ENCODE results near the gene FMN1.
"Not testable (repeated sequence)": the region's sequence is repeated elsewhere in the genome, so short reads cannot be mapped to it uniquely, and the experiment has no call there.

Gene FMN1

GRCh38 chr15:32846671-32847070 lies 347.8 kb downstream of the FMN1 start:
- H3K27ac ChIP-seq (ENCODE audit: low read depth, low read length); H3K27me3 ChIP-seq (ENCODE audit: control insufficient read depth, insufficient read depth, low read length); H3K4me3 ChIP-seq (ENCODE audit: low read depth, low read length); H3K9me3 ChIP-seq (ENCODE audit: control insufficient read depth, insufficient read depth, low read depth, low read length); H3K4me1 ChIP-seq (ENCODE audit: control insufficient read depth, insufficient read depth, low read length); H3K9ac ChIP-seq (ENCODE audit: low read length); H3K36me3 ChIP-seq (ENCODE audit: control insufficient read depth, insufficient read depth, low read length): not testable (repeated sequence)

GRCh38 chr15:32844118-32844711 lies 350.3 kb downstream of the FMN1 start:
- H3K4me1 ChIP-seq (ENCODE audit: control insufficient read depth, insufficient read depth, low read length), result peaks cover 5% of the 10 kb centered on the region
- H3K27ac ChIP-seq (ENCODE audit: low read depth, low read length), result no peak overlapping the region
- H3K36me3 ChIP-seq (ENCODE audit: control insufficient read depth, insufficient read depth, low read length), result no peaks in the 10 kb centered on the region
- no peak overlapping the region for H3K9ac ChIP-seq (ENCODE audit: low read length)
- H3K9me3 ChIP-seq (ENCODE audit: control insufficient read depth, insufficient read depth, low read depth, low read length), result no peaks in the 10 kb centered on the region
- no peaks in the 10 kb centered on the region for H3K27me3 ChIP-seq (ENCODE audit: control insufficient read depth, insufficient read depth, low read length)
- H3K4me3 ChIP-seq (ENCODE audit: low read depth, low read length), result no peak overlapping the region

DNA sequence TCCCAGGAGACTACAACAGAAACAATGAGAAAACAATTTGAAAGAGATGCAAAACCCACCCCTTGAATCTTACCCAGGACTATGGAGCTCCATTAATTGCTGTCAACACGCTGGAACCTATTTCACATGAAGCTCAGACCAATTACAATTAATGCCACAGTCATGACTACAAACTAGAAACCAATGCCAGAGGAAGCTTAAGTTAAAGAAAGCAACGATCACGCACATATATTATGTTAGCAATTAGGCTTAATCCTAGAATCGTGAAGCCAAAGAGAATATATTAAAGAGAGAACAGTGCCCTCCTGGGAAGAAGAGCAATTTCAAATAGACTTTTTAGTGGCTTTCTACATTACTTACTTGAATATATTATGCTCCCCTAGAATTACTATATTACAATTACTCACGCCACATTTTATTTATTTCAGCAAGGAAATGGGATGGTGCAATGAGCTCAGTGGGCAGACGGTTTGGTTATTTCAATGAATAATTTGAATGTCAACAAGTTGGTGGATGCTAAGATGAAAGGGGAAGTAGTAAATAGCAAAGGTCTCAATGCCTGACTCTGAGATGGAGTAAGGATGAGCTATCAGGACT lies 351.2 kb downstream of the FMN1 start:
- Histone ChIP-seq H3K27me3 (ENCODE audit: control insufficient read depth, insufficient read depth, low read length) (no peaks in the 10 kb centered on the region), H3K27ac (ENCODE audit: low read depth, low read length) (no peak overlapping the region), H3K9ac (ENCODE audit: low read length) (no peak overlapping the region), H3K9me3 (ENCODE audit: control insufficient read depth, insufficient read depth, low read depth, low read length) (no peaks in the 10 kb centered on the region), H3K4me1 (ENCODE audit: control insufficient read depth, insufficient read depth, low read length) (peaks cover 10% of the 10 kb centered on the region), H3K4me3 (ENCODE audit: low read depth, low read length) (no peak overlapping the region), H3K36me3 (ENCODE audit: control insufficient read depth, insufficient read depth, low read length) (no peaks in the 10 kb centered on the region)

DNA sequence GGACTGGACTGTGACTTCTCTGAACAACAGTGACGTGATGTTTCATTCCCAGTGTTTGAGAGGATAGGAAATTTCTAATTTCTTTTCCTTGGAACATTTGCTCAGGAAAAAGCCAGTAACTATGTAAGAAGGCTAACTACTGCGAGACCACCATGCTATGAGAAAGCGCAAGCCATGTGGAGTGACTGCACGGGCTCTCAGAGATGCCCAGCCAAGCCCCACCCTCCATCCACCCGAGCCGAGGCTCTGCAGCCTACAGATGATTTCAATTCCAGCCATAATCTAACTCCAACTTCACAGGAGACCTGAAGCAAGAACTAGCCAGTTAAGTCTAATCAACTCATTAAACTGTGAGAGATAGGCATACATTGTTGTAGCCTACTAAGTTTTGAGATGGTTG lies 352.4 kb downstream of the FMN1 start:
- no peaks in the 10 kb centered on the region for H3K27me3 ChIP-seq (ENCODE audit: control insufficient read depth, insufficient read depth, low read length)
- no peak overlapping the region for H3K4me3 ChIP-seq (ENCODE audit: low read depth, low read length)
- no peaks in the 10 kb centered on the region for H3K36me3 ChIP-seq (ENCODE audit: control insufficient read depth, insufficient read depth, low read length)
- H3K4me1 ChIP-seq (ENCODE audit: control insufficient read depth, insufficient read depth, low read length), result peaks cover 10% of the 10 kb centered on the region
- no peak overlapping the region for H3K27ac ChIP-seq (ENCODE audit: low read depth, low read length)
- H3K9me3 ChIP-seq (ENCODE audit: control insufficient read depth, insufficient read depth, low read depth, low read length), result no peaks in the 10 kb centered on the region
- H3K9ac ChIP-seq (ENCODE audit: low read length), result no peak overlapping the region

GRCh38 chr15:32840507-32841245 lies 353.8 kb downstream of the FMN1 start:
- Histone ChIP-seq H3K4me3 (ENCODE audit: low read depth, low read length) (no peak overlapping the region), H3K36me3 (ENCODE audit: control insufficient read depth, insufficient read depth, low read length) (no peaks in the 10 kb centered on the region), H3K9me3 (ENCODE audit: control insufficient read depth, insufficient read depth, low read depth, low read length) (no peaks in the 10 kb centered on the region), H3K4me1 (ENCODE audit: control insufficient read depth, insufficient read depth, low read length) (peaks cover 10% of the 10 kb centered on the region), H3K9ac (ENCODE audit: low read length) (no peak overlapping the region), H3K27me3 (ENCODE audit: control insufficient read depth, insufficient read depth, low read length) (no peaks in the 10 kb centered on the region), H3K27ac (ENCODE audit: low read depth, low read length) (no peak overlapping the region)

DNA sequence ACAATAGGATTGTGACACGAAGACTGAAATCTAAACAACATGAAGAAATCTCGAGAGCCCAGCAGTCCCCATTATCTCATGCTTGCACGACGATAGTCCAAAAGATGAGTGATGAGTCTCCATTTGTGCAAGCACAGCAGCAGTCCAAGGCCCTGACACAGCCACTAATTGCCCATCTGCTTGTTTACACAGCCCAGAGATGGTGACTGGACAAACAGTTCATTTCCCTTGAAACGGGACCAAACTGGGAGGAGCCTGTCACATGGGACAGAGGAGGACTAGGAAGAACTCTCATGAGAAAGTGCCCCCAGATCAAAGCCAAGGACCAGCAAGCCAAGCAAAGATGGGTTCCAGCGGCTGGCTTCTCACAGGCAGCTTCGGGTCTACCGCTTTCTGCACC lies 355.7 kb downstream of the FMN1 start:
- H3K9ac ChIP-seq (ENCODE audit: low read length), result no peak overlapping the region
- H3K27me3 ChIP-seq (ENCODE audit: control insufficient read depth, insufficient read depth, low read length), result no peaks in the 10 kb centered on the region
- no peak overlapping the region for H3K27ac ChIP-seq (ENCODE audit: low read depth, low read length)
- H3K36me3 ChIP-seq (ENCODE audit: control insufficient read depth, insufficient read depth, low read length), result no peaks in the 10 kb centered on the region
- no peaks in the 10 kb centered on the region for H3K9me3 ChIP-seq (ENCODE audit: control insufficient read depth, insufficient read depth, low read depth, low read length)
- no peak overlapping the region for H3K4me3 ChIP-seq (ENCODE audit: low read depth, low read length)
- peaks cover 10% of the 10 kb centered on the region for H3K4me1 ChIP-seq (ENCODE audit: control insufficient read depth, insufficient read depth, low read length)

DNA sequence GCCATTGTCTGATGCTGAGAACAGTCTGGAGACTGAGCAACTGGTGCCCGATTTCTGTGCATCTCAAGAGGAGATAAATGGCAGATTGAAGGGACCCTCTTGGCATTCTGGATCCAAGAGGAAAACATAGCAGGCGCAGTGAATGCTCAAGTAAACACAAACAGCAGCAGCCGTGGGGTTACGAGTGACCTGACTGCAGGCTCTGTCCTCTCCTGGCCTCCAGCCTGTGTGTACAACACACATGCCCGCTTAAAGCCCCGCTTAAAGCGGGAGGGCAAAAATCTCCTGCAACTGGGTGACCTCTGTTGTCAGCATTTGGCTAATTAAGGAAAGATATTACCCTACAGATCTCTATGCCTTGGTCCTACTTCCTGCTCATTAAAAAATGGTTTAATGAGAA lies 356.2 kb downstream of the FMN1 start:
- H3K9ac ChIP-seq (ENCODE audit: low read length), result no peak overlapping the region
- H3K36me3 ChIP-seq (ENCODE audit: control insufficient read depth, insufficient read depth, low read length), result no peaks in the 10 kb centered on the region
- peaks cover 10% of the 10 kb centered on the region for H3K4me1 ChIP-seq (ENCODE audit: control insufficient read depth, insufficient read depth, low read length)
- H3K4me3 ChIP-seq (ENCODE audit: low read depth, low read length), result no peak overlapping the region
- no peaks in the 10 kb centered on the region for H3K9me3 ChIP-seq (ENCODE audit: control insufficient read depth, insufficient read depth, low read depth, low read length)
- no peak overlapping the region for H3K27ac ChIP-seq (ENCODE audit: low read depth, low read length)
- no peaks in the 10 kb centered on the region for H3K27me3 ChIP-seq (ENCODE audit: control insufficient read depth, insufficient read depth, low read length)

GRCh38 chr15:32837935-32838334 lies 356.6 kb downstream of the FMN1 start:
- H3K4me3 ChIP-seq (ENCODE audit: low read depth, low read length), result no peak overlapping the region
- no peaks in the 10 kb centered on the region for H3K9me3 ChIP-seq (ENCODE audit: control insufficient read depth, insufficient read depth, low read depth, low read length)
- peaks cover 10% of the 10 kb centered on the region for H3K4me1 ChIP-seq (ENCODE audit: control insufficient read depth, insufficient read depth, low read length)
- H3K27ac ChIP-seq (ENCODE audit: low read depth, low read length), result no peak overlapping the region
- no peak overlapping the region for H3K9ac ChIP-seq (ENCODE audit: low read length)
- H3K36me3 ChIP-seq (ENCODE audit: control insufficient read depth, insufficient read depth, low read length), result no peaks in the 10 kb centered on the region
- no peaks in the 10 kb centered on the region for H3K27me3 ChIP-seq (ENCODE audit: control insufficient read depth, insufficient read depth, low read length)

DNA sequence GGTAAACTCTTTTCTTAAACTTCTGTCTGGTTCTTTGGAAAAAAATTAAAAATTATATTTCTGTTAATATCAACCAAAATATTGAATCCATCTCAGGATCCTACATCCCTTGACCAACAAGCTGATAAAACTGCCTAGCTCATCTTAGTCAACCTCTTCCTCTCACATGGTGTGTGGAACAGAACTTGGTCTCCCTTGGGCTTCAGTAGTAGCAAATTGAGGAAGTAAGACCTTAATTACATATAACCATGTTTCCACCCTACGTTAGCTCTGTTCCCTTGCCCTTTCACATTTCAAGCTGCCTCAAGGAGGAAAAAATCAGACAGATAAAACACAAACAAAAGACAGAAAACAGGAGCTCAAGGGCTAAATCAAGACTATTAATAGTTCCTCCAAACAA lies 360.4 kb downstream of the FMN1 start:
- H3K9me3 ChIP-seq (ENCODE audit: control insufficient read depth, insufficient read depth, low read depth, low read length), result no peaks in the 10 kb centered on the region
- H3K4me3 ChIP-seq (ENCODE audit: low read depth, low read length), result no peak overlapping the region
- no peaks in the 10 kb centered on the region for H3K36me3 ChIP-seq (ENCODE audit: control insufficient read depth, insufficient read depth, low read length)
- no peaks in the 10 kb centered on the region for H3K27me3 ChIP-seq (ENCODE audit: control insufficient read depth, insufficient read depth, low read length)
- H3K4me1 ChIP-seq (ENCODE audit: control insufficient read depth, insufficient read depth, low read length), result peaks cover 4% of the 10 kb centered on the region
- H3K9ac ChIP-seq (ENCODE audit: low read length), result no peak overlapping the region
- no peak overlapping the region for H3K27ac ChIP-seq (ENCODE audit: low read depth, low read length)

GRCh38 chr15:32833379-32833821 lies 361.1 kb downstream of the FMN1 start:
- Histone ChIP-seq H3K9me3 (ENCODE audit: control insufficient read depth, insufficient read depth, low read depth, low read length) (no peaks in the 10 kb centered on the region), H3K4me1 (ENCODE audit: control insufficient read depth, insufficient read depth, low read length) (no peaks in the 10 kb centered on the region), H3K27me3 (ENCODE audit: control insufficient read depth, insufficient read depth, low read length) (no peaks in the 10 kb centered on the region), H3K27ac (ENCODE audit: low read depth, low read length) (no peak overlapping the region), H3K36me3 (ENCODE audit: control insufficient read depth, insufficient read depth, low read length) (no peaks in the 10 kb centered on the region), H3K4me3 (ENCODE audit: low read depth, low read length) (no peak overlapping the region), H3K9ac (ENCODE audit: low read length) (no peak overlapping the region)

DNA sequence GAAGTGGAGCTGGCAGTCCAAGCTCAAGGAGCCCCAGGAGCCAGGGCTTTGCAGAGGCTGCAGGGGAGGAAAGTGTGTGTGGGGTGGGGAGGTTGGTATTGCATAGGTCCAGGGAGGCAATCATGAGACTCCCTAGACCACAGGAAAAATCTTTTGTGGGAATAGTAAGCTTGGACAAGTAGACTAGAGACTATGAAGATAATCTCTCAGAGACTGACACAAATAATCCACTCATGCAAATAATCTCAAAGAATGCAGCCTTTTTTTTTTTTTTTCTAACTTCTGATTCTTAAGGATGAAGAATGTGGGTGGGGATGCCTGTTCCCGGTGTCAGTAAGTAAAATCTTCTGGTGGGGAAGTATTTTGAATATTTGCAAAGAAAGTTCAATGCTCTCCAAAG lies 363.0 kb downstream of the FMN1 start:
- no peak overlapping the region for H3K9ac ChIP-seq (ENCODE audit: low read length)
- H3K9me3 ChIP-seq (ENCODE audit: control insufficient read depth, insufficient read depth, low read depth, low read length), result no peaks in the 10 kb centered on the region
- H3K4me3 ChIP-seq (ENCODE audit: low read depth, low read length), result no peak overlapping the region
- no peaks in the 10 kb centered on the region for H3K4me1 ChIP-seq (ENCODE audit: control insufficient read depth, insufficient read depth, low read length)
- H3K36me3 ChIP-seq (ENCODE audit: control insufficient read depth, insufficient read depth, low read length), result no peaks in the 10 kb centered on the region
- no peak overlapping the region for H3K27ac ChIP-seq (ENCODE audit: low read depth, low read length)
- no peaks in the 10 kb centered on the region for H3K27me3 ChIP-seq (ENCODE audit: control insufficient read depth, insufficient read depth, low read length)
